Measurements from ENCODE around the gene ANKRD6. TPM values are rescaled to one million over a fixed set of nuclear protein-coding genes. Genes with fewer than 3 reads are reported as not detected.
A peak's percentile ranks its signal among the peaks of the same experiment; 100 is the strongest.

The ANKRD6 gene
- total RNA-seq, 5 donors from 2014 or later (not counting 1 experiment from before 2014, with no cell fraction given) = 3.0 to 8.4 (median 5.3) TPM

- ChIA-PET CTCF (interaction anchor here in 1 of 2 donors (0.7 kb wide), 1 partner anchor 133 kb away, joined by 3 read pairs; no protein-coding TSS in a partner anchor), POLR2A (interaction anchor here in 1 of 2 donors (0.6 kb wide), 1 partner anchor 491 kb away, joined by 5 read pairs; no protein-coding TSS in a partner anchor)
- no CpG with 5 or more reads among the region's 1 CpG for WGBS (ENCODE audit: insufficient coverage)
Observed at GRCh38 chr6:89467437-89467836, 34.5 kb downstream of the ANKRD6 start.

GRCh38 chr6:89468998-89469397, 36.0 kb downstream of the ANKRD6 start:
- Histone ChIP-seq H3K27me3 (replicated peaks in 1 of 2; ENCODE audit: control insufficient read depth in 2 of 2, extremely low read depth in 1 of 2, insufficient read depth in 2 of 2, low read length in 1 of 2) (no peaks in the 10 kb centered on the region), H3K27ac (ENCODE audit: low read length) (no peak overlapping the region), H3K4me3 (ENCODE audit: control insufficient read depth in 1 of 2, extremely low read depth in 1 of 2, low read length in 1 of 2) (no peak overlapping the region), H3K36me3 (ENCODE audit: control insufficient read depth in 2 of 2, extremely low read depth in 1 of 2, insufficient read depth in 1 of 2, low read length in 1 of 2) (no peaks in the 10 kb centered on the region), H3K9me3 (no peaks in the 10 kb centered on the region), H3K4me1 (ENCODE audit: control insufficient read depth in 1 of 2, extremely low read depth in 1 of 2, insufficient read depth in 2 of 2, low read length in 2 of 2) (peaks cover 0 to 3% of the 10 kb centered on the region in 2 experiments)
- H3K9me3 Mint-ChIP-seq = no peaks in the 10 kb centered on the region
- DNase-seq = no peak
- peaks cover 0 to 3% (median 3%) of the 10 kb centered on the region in 3 donors for H3K4me1 Mint-ChIP-seq
- ChIA-PET CTCF (no interaction called here), POLR2A (no interaction called here)
- WGBS (ENCODE audit: insufficient coverage) = 17% methylated on average over 1 of the region's 1 CpG
- H3K36me3 Mint-ChIP-seq = no peaks in the 10 kb centered on the region
- H3K4me3 Mint-ChIP-seq = no peak overlapping the region
- no peak for ATAC-seq (replicated peaks in 1 of 4)
- H3K27ac Mint-ChIP-seq = no peak overlapping the region
- H3K27me3 Mint-ChIP-seq = no peaks in the 10 kb centered on the region

More at GRCh38 chr6:89467437-89467836, 34.5 kb downstream of the ANKRD6 start:
- no peaks in the 10 kb centered on the region for H3K27me3 Mint-ChIP-seq
- H3K27ac Mint-ChIP-seq = no peak overlapping the region
- H3K4me3 ChIP-seq (ENCODE audit: control insufficient read depth in 1 of 2, extremely low read depth in 1 of 2, low read length in 1 of 2) = no peak overlapping the region
- H3K4me3 Mint-ChIP-seq = no peak overlapping the region
- H3K9me3 ChIP-seq = no peaks in the 10 kb centered on the region
- ATAC-seq (replicated peaks in 1 of 4) (no peak), DNase-seq (no peak)
- no peaks in the 10 kb centered on the region for H3K4me1 ChIP-seq (ENCODE audit: control insufficient read depth in 1 of 2, extremely low read depth in 1 of 2, insufficient read depth in 2 of 2, low read length in 2 of 2)
- H3K4me1 Mint-ChIP-seq = no peaks in the 10 kb centered on the region
- no peak overlapping the region for H3K27ac ChIP-seq (ENCODE audit: low read length)
- no peaks in the 10 kb centered on the region for H3K36me3 ChIP-seq (ENCODE audit: control insufficient read depth in 2 of 2, extremely low read depth in 1 of 2, insufficient read depth in 1 of 2, low read length in 1 of 2)
- no peaks in the 10 kb centered on the region for H3K36me3 Mint-ChIP-seq
- H3K9me3 Mint-ChIP-seq = no peaks in the 10 kb centered on the region
- H3K27me3 ChIP-seq (replicated peaks in 1 of 2; ENCODE audit: control insufficient read depth in 2 of 2, extremely low read depth in 1 of 2, insufficient read depth in 2 of 2, low read length in 1 of 2) = no peaks in the 10 kb centered on the region

GRCh38 chr6:89471287-89471867, 38.4 kb downstream of the ANKRD6 start:
- H3K4me1 Mint-ChIP-seq = peaks cover 9 to 21% (median 20%) of the 10 kb centered on the region in 3 donors
- Histone ChIP-seq H3K27ac (ENCODE audit: low read length) (no peak overlapping the region), H3K27me3 (replicated peaks in 1 of 2; ENCODE audit: control insufficient read depth in 2 of 2, extremely low read depth in 1 of 2, insufficient read depth in 2 of 2, low read length in 1 of 2) (no peaks in the 10 kb centered on the region), H3K4me3 (ENCODE audit: control insufficient read depth in 1 of 2, extremely low read depth in 1 of 2, low read length in 1 of 2) (no peak overlapping the region), H3K4me1 (ENCODE audit: control insufficient read depth in 1 of 2, extremely low read depth in 1 of 2, insufficient read depth in 2 of 2, low read length in 2 of 2) (peaks cover 0 to 16% of the 10 kb centered on the region in 2 experiments), H3K9me3 (no peaks in the 10 kb centered on the region), H3K36me3 (ENCODE audit: control insufficient read depth in 2 of 2, extremely low read depth in 1 of 2, insufficient read depth in 1 of 2, low read length in 1 of 2) (no peaks in the 10 kb centered on the region)
- ATAC-seq (replicated peaks in 1 of 4) = no peak
- no peak for DNase-seq
- POLR2A ChIA-PET = no interaction called here
- H3K9me3 Mint-ChIP-seq = no peaks in the 10 kb centered on the region
- no peak overlapping the region for H3K4me3 Mint-ChIP-seq
- 85% methylated on average over 3 of the region's 4 CpGs for WGBS (ENCODE audit: insufficient coverage)
- H3K27me3 Mint-ChIP-seq = no peaks in the 10 kb centered on the region
- CTCF ChIA-PET = interaction anchor here in 1 of 2 donors (0.7 kb wide), 1 partner anchor 31 kb away, joined by 10 read pairs; no protein-coding TSS in a partner anchor
- H3K27ac Mint-ChIP-seq = no peak overlapping the region
- H3K36me3 Mint-ChIP-seq = no peaks in the 10 kb centered on the region

GRCh38 chr6:89475101-89475500, 42.1 kb downstream of the ANKRD6 start:
- no peak for ATAC-seq (replicated peaks in 1 of 4)
- no peaks in the 10 kb centered on the region for H3K27me3 ChIP-seq (replicated peaks in 1 of 2; ENCODE audit: control insufficient read depth in 2 of 2, extremely low read depth in 1 of 2, insufficient read depth in 2 of 2, low read length in 1 of 2)

DNA sequence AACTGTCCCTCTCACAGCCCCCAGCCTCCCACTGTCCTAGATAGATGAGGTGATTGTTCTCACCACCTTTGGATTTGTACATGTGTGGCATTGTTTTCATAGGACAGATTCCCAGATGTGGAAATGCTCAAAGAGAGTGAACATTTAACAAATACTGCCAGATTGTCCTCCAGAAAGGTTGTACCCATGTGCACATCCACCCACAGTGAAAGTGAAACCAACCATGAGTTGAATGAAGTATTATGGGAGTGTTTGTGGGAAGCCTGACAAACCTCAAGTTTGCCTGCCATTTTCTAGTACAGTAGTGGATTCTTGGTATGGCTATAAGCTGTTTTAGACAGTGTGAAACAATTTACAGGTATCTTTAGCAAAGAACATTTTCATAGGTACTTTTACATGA, 42.7 kb downstream of the ANKRD6 start:
- peak in 3 of 4 experiments; percentile 61 to 76 (median 64) for ATAC-seq (replicated peaks in 1 of 4)
- peak in 6 of 35 experiments; percentile 0 to 41 (median 2) for DNase-seq

More at GRCh38 chr6:89475101-89475500, 42.1 kb downstream of the ANKRD6 start:
- Mint-ChIP-seq H3K36me3 (peaks cover 2% of the 10 kb centered on the region), H3K4me1 (peaks cover 9 to 22% (median 20%) of the 10 kb centered on the region in 3 donors), H3K4me3 (peak overlapping the region in 1 of 3 donors; percentile 56), H3K27me3 (no peaks in the 10 kb centered on the region), H3K27ac (peak overlapping the region; percentile 71 to 77), H3K9me3 (no peaks in the 10 kb centered on the region)
- no peak overlapping the region for H3K4me3 ChIP-seq (ENCODE audit: control insufficient read depth in 1 of 2, extremely low read depth in 1 of 2, low read length in 1 of 2)
- no peaks in the 10 kb centered on the region for H3K9me3 ChIP-seq
- no peaks in the 10 kb centered on the region for H3K36me3 ChIP-seq (ENCODE audit: control insufficient read depth in 2 of 2, extremely low read depth in 1 of 2, insufficient read depth in 1 of 2, low read length in 1 of 2)
- 60% methylated on average over 1 of the region's 2 CpGs for WGBS (ENCODE audit: insufficient coverage)
- H3K4me1 ChIP-seq (ENCODE audit: control insufficient read depth in 1 of 2, extremely low read depth in 1 of 2, insufficient read depth in 2 of 2, low read length in 2 of 2) = peaks cover 0 to 16% of the 10 kb centered on the region in 2 experiments
- no peak for DNase-seq
- ChIA-PET CTCF (no interaction called here), POLR2A (interaction anchor here in 1 of 2 donors (0.6 kb wide), 1 partner anchor 18 kb away, joined by 3 read pairs; no protein-coding TSS in a partner anchor)
- H3K27ac ChIP-seq (ENCODE audit: low read length) = no peak overlapping the region

DNA sequence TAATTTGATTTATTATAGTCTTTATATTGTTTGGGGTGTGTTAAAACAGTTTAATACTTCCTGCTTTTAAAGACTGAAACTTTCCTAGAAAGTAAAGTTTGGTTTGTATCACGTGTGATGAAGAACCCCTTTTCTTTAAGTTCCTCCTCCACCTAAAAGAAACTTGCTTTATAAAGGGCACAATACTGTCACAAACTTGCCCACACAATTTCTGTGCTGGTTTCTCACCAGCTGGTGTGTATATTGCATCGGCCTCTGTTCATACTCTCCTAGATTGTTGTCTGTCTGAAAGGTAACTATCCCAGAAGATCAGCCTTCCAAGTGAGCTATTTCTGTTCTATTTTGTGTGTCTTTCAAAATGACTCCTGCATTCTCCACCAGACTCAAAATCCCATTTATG, 46.9 kb downstream of the ANKRD6 start:
- Mint-ChIP-seq H3K9me3 (no peaks in the 10 kb centered on the region), H3K27me3 (peaks cover 0 to 4% of the 10 kb centered on the region in 2 donors), H3K36me3 (peaks cover 3% of the 10 kb centered on the region), H3K4me1 (peaks cover 8 to 11% (median 9%) of the 10 kb centered on the region in 3 donors), H3K4me3 (no peak overlapping the region), H3K27ac (no peak overlapping the region)
- no peak overlapping the region for H3K27ac ChIP-seq (ENCODE audit: low read length)
- no peaks in the 10 kb centered on the region for H3K36me3 ChIP-seq (ENCODE audit: control insufficient read depth in 2 of 2, extremely low read depth in 1 of 2, insufficient read depth in 1 of 2, low read length in 1 of 2)
- ChIA-PET POLR2A (no interaction called here), CTCF (no interaction called here)
- H3K4me1 ChIP-seq (ENCODE audit: control insufficient read depth in 1 of 2, extremely low read depth in 1 of 2, insufficient read depth in 2 of 2, low read length in 2 of 2) = peaks cover 0 to 8% of the 10 kb centered on the region in 2 experiments
- no peaks in the 10 kb centered on the region for H3K27me3 ChIP-seq (replicated peaks in 1 of 2; ENCODE audit: control insufficient read depth in 2 of 2, extremely low read depth in 1 of 2, insufficient read depth in 2 of 2, low read length in 1 of 2)
- no peak overlapping the region for H3K4me3 ChIP-seq (ENCODE audit: control insufficient read depth in 1 of 2, extremely low read depth in 1 of 2, low read length in 1 of 2)
- ATAC-seq (replicated peaks in 1 of 4) = no peak
- DNase-seq = no peak
- no CpG with 5 or more reads among the region's 2 CpGs for WGBS (ENCODE audit: insufficient coverage)
- no peaks in the 10 kb centered on the region for H3K9me3 ChIP-seq

More for the DNA sequence above, 42.7 kb downstream of the ANKRD6 start:
- peaks cover 0 to 16% of the 10 kb centered on the region in 2 experiments for H3K4me1 ChIP-seq (ENCODE audit: control insufficient read depth in 1 of 2, extremely low read depth in 1 of 2, insufficient read depth in 2 of 2, low read length in 2 of 2)
- peak overlapping the region; percentile 71 to 77 for H3K27ac Mint-ChIP-seq
- no peaks in the 10 kb centered on the region for H3K9me3 Mint-ChIP-seq
- peaks cover 9 to 22% (median 20%) of the 10 kb centered on the region in 3 donors for H3K4me1 Mint-ChIP-seq
- no peaks in the 10 kb centered on the region for H3K27me3 ChIP-seq (replicated peaks in 1 of 2; ENCODE audit: control insufficient read depth in 2 of 2, extremely low read depth in 1 of 2, insufficient read depth in 2 of 2, low read length in 1 of 2)
- no peak overlapping the region for H3K4me3 ChIP-seq (ENCODE audit: control insufficient read depth in 1 of 2, extremely low read depth in 1 of 2, low read length in 1 of 2)
- no peaks in the 10 kb centered on the region for H3K36me3 ChIP-seq (ENCODE audit: control insufficient read depth in 2 of 2, extremely low read depth in 1 of 2, insufficient read depth in 1 of 2, low read length in 1 of 2)
- CTCF ChIA-PET = no interaction called here
- no peak overlapping the region for H3K27ac ChIP-seq (ENCODE audit: low read length)
- no peaks in the 10 kb centered on the region for H3K9me3 ChIP-seq
- peak overlapping the region; percentile 19 to 56 (median 45) for H3K4me3 Mint-ChIP-seq
- H3K27me3 Mint-ChIP-seq = no peaks in the 10 kb centered on the region
- H3K36me3 Mint-ChIP-seq = peaks cover 3% of the 10 kb centered on the region
- POLR2A ChIA-PET = no interaction called here
